ENCODE measurements around the gene MARCHF10.

DNA sequence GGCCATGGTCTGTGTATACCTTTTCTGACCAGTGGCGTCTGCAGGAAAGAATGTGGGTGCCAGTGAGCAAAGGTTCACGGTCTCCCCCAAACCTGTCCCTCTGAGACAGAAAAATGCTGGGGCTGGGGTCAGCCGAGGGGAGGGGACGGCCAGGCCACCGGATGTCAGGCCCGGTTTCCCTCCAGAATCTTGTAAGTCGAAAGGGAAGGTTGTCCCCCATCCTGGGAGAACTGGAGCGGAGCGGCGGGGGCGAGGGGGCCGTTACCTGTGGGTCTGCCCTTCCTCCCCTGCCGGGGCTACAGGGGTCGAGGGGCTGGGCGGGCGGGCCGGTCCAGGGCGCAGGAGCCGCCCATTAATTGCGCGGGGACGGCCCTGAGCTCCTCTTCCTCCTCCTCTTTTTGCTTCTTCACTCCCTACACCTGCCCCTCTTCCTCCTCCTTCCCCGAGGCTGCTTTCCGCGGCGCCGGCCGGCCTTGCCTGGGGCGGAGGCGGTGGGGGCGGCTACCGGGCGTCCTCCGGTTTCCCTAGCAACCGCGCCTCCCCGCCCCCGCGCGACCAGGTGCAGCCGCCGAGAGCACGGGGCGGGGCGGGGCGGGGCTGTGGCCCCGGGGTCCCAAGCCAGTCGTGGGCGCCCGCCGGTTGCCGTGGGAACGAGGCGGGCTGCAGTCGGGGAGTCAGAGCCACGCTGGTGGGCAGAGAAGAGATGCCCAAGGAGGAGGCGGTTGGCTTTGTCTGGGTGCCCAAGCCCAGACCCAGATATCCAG lies at the start of gene MARCHF10:
- TF ChIP-seq CTCF (IDR thresholded peaks at IDR 0.05): no peak
- TF ChIP-seq POLR2A (IDR thresholded peaks at IDR 0.05): no peak
- TF ChIP-seq POLR2AphosphoS5 (IDR thresholded peaks at IDR 0.05): no peak
